HG03460 (cell line): ENCODE data around the gene CNBD2.
"Not testable (repeated sequence)": the region's sequence is repeated elsewhere in the genome, so short reads cannot be mapped to it uniquely, and the experiment has no call there.

Experiments used
- ATAC-seq: cut with Tn5 transposase; IDR thresholded peaks from one replicate; pipeline ENCODE4 v1.9.1; 2021; ENCODE audit not compliant: unreplicated experiment

The CNBD2 gene

DNA sequence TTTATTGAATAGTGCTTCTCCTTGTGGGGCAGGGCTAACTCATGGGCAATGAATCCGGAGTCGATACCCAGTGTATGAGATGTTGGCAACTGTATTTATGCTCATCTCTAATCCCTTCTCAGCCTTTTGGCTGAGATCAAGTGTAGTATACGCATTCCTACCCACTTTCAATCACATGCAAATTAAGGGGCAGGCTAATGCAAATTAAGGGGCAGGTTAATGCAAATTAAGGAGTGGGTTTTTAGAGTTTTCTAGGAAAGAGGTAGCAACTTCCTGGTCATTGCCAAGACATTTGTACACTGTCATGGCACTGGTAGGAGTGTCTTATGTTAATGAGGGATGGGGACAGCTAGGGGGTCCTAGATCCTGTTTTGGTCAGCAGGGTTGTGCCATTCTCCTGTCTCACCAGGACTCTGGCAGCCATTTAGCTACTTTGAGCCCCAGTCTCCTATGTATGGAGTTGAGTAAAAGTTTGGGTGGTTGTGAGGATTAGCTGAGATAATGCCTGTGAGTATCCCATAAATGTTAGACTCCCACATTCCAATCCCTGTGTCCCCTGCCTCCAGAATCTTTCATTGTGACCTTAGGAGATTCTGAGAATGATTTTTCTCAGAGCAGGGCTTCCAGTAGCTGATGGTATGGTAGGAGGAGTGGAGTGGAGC lies at the start of gene CNBD2:
TSS of gene CNBD2 (plus strand) at position 612 of the 662 bp plus-strand sequence. CDS start 173 bp downstream, outside the sequence.
- no peak for ATAC-seq

DNA sequence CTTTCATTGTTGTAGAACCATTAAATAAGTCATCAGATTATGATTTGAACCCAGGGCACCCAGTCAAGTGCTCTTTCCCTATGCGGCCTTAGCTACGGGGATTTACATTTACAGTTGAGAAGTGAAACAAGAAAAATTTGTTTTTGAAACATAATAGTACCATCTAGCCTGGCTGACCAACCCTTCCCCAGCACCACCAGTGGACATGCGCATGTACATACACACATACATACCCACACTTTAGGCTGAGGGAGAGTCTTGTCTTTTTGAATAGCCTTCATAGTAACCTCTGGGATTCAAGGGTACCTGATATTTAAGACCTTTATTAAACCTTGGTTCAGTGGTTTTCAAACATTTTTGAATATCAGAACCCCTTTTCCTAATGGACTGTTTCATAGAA lies 47.9 kb upstream of the CNBD2 start:
- no peak for ATAC-seq

DNA sequence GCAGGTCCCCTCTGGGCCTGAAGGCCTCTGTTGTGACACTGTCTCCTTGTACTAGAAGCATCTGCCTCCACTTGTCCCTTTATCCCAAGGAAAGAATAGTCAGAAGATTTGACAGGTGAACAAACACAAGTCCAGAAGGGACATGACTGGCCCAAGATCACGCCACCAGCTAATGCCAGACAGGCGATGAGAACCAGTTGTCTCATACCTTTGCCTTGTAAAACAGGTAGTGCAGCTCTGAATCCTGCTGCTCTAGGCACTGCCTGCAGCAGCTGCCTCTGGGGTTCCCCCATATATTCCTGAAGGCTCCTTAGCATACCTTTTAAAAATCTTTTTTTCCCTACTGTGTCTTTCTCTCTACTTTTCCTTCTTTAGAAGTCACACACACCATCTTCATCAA lies 39.1 kb upstream of the CNBD2 start:
- no peak for ATAC-seq

DNA sequence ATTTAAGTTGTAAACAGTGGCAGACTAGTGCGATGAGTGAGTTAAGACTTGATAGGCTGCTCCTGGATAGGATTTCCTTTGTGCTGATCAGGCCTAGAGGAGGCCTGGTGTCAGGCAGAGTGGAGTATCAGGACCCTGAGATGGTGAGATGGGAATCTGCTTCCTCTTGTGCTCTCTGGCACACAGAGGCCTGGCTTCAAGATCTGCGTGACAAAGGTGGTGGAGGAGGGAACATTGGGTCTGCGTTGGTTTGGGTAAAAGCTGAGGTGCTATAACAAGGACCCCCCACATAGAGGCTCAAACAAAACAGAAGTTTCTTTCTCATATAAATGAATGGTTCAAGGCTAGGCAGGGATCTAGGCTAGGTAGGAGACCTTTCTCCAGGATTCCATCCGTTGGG lies 34.3 kb upstream of the CNBD2 start:
- no peak for ATAC-seq

DNA sequence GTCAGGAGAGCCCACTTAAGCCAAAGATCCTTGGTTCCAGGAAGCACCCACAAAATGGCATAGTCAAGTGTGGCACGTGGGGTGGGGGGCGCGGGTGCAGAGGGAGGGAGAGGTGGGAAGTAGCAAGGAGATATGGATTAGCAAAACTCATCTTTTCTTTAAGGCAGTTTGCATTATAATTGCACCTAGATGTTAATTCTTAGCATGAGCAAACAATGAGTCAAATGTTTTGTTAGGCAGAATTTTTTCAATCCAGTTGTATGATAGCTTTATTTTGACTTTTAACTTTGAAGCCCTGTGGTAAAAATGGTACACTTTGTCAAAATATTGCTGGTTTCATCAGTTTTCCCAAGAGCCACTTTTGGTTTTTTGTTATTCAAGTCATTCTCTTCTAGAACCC lies 29.1 kb upstream of the CNBD2 start:
- no peak for ATAC-seq

DNA sequence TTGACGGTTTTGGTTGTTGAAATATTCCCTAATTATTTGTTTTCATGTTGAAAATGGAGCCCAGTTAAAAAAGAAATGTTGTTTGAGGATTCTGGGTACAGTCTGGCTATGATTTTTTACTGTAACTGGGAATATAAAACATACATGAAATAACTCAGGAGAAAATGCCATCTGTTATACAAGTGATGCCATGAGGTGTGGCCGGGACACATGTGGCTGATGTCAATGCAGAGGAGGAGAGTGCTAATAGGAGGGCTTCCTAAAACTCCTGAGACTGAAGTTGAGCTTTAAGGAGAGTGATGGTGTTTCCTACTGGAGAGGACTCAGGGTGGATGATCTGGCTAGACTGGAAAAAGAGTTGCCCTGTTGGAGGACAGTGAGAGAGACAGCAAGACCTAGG lies 26.8 kb upstream of the CNBD2 start:
- no peak for ATAC-seq

DNA sequence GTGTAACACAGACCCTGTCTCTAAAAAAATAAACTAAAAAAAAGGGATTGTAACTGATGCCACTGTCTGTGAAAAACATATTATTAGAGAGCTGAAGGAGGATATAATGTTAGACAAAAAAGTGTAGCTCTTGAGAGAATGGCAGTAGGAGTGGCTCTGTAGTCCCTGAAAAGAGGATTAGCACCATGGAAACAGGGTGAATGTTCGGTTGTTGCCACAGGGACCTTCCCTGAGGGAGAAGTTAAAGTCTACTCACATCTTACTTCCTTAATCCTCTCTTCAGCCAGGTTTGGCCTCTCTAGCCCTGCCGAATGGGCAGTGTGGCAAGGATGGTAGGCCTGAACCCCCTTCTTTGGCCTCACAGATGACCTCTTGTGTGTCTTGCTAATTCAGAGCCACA lies 26.1 kb upstream of the CNBD2 start:
- ATAC-seq, result no peak

DNA sequence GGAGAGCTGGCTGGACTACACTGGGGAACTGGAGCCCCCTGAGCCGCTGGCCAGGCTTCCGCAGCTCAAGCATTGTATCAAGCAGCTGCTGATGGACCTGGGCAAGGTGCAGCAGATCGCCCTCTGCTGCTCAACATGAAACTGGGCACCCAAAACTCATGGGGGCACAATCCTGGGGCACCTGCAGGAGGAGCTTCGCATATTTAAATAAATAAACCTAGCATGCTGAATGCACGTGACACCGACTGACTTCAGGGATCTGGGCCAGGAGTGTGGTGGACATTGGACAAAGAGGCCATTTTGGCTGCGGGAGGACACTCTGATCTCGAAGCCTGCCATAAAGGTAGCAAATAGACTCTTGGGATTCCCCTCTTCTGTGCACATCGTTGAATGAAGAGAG lies 20.9 kb upstream of the CNBD2 start:
- ATAC-seq, result no peak

DNA sequence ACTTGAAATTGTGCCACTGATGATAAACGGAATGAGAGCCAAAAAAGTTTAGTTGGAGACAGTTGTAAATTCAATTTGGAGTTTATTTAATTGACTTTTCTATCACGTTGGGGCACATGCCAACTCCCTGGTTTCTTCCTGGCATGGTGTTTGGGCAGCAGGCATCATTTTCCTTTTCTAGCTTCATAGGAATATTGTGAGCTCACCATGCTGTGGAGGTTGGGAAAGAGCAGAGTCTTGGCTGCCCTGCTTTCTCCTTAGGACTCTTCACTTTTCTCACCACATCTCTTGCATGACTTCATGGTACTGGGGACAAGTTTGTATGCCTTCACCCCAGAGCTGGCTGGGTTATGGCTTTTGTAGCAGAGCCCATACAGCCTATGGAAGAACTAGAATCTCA lies 20.5 kb upstream of the CNBD2 start:
- ATAC-seq, result no peak

DNA sequence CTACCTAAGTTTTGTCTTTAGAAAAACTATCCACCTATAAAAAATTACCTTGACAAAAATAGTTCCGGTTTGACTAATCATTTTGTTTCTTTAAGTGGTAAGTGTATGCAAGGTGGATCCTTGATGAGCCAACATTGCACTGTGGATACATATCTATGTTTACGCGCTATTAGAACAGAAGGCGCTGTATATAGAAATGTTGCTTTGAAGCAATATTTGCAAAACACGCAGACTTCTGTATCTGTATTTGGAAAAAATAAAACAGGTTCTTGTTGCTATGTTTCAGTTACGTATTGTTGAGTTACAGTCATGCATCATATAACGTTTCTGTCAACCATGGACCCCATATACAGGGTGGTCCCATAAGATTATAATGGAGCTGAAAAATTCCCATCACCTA lies 18.3 kb upstream of the CNBD2 start:
- no peak for ATAC-seq

DNA sequence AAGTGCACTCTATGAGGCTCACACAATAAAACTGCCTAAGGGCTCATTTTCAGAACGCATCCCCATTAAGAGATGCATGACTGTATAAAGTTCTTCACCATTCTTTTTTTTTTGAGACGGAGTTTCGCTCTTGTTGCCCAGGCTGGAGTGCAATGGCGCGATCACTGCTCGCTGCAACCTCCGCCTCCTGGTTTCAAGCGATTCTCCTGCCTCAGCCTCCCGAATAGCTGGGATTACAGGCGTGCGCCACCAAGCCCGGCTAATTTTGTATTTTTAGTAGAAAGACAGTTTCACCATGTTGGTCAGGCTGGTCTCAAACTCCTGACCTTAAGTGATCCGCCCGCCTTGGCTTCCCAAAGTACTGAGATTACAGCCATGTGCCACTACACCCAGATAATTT lies 16.3 kb upstream of the CNBD2 start:
- ATAC-seq, result not testable (repeated sequence)

DNA sequence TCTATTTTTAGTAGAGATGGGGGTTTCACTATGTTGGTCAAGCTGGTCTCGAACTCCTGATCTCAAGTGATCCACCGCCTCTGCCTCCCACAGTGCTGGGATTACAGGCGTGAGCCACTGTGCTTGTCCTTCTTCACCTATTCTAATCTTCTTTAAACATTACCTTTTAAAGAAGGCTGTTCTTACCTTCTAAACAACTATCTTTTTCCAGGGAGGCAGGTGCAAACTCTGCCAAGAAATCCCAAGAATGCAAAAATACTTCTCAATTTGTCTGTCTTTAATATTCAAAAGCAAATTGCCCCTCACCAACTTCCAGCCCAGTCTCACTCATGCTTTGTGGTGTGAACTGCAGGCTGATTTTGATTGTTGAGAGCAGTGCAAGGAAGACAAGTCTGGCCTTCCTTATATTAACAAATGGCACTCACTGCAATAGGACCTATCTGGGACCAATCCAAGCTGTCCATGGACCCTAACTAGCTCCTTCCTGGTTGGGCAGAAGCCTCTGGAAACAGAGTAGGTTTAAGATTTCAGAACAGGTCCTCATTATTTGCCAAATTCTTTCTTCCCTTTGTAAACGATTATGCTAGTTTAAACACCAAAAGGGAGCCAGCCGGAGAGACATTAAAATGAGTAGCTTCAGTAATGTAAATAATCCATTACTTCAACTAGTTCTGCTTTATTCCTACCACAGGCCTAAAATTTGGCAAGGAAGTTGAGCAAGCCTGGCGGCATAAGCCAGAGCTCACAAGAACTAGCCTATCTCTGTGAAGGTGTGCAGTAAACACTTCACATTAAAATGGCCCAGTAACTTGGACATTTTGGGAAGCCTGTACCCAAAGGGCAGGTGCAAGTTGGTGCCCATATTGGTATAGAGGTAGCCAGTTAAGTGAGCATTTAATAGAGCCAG lies 15.7 kb upstream of the CNBD2 start:
- ATAC-seq, result no peak

DNA sequence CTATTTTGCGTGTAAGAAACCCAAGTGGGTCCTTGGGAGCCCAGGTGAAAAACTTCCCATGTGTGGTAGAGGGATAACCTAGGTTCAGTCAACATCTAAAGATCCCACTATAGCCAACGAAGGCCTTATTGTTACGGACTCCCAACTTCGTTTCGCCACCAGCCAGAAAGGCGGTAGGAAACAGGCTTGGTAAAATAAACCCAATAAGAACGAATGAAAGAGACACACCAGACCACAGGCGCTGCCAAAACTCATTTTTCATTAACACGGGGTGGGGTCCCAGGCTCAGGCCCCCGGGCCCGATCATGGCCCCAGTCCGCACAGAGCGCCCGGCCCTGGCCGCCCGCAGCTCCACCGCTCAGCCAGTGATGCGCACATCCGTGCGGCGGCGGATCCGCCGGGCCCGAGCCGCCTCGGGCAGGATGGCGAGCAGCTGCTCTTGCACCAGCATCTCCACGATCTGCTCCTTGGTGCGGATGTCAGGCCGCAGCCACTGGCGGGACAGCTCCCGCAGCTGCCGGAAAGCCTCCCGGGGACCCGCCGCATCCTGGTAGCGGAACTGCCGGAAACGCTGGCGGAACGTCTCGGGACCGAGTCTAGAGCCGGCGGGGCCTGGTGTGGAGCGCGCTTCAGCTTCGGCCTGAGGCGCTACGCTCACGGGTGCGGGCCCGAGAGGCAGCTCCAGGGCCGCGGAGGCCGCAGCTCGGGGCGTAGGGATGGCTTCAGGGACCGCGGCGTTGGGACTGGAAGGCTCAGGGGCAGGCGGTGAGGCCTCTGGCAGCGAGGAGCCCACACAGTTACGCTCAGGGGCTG lies 14.8 kb upstream of the CNBD2 start:
- peak; percentile 20 for ATAC-seq

DNA sequence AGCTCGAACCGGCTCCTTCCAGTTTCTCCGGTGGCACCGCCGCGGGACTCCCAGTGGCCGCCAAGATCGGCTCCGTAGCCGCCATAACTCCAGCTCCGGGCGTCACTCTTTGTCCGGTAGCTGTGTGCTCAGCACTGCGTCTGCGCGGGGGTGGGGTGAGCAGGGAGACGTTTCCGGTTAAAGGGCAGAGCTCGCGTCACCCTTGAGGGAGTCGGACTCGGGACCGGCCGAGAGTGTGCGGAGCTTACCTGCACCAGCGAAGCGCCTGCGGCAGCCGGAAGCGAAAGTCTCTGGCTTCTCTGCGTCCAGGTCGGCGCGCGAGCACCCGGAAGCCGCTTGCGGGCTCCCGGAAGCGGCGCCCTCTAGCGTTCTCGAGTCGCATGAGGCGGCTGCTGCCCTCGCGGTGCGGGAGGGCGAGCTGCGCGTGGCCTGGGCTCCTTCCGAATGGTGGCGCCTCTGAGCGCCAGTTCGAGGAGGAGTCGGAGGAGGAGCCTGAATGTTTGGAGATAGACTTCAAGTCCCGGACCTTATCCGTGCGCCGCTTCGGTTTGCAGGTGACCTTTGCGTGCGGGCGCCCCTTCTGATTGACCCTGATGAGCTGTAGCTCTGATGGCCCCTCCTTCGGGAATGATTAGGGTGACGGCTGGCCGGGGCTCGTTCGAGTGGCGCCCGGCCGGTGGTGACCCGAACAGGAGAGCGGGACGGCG lies 14.0 kb upstream of the CNBD2 start, which contains the start of gene SCAND1:
TSS of gene SCAND1 (minus strand) at position 303 of the 707 bp plus-strand sequence. CDS start at position 85, 218 bp downstream.
- peak; percentile 79 for ATAC-seq

DNA sequence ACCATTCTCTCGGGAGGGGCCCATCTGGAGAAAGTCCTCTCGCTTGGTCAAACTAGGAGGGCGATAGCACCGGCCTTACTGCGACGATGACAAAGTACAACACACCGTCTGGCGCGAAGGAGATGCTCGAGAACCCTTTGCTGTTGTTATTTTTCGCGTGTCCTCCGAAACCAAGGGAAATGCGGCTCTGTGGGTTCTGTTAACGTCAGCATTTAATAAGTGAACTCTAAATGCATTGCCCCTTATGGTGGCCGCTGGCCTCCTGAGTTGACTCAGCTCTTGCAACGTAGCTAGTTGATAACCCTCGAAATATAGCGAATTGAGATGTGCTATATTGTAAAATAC lies 13.5 kb upstream of the CNBD2 start:
- ATAC-seq, result peak; percentile 9

DNA sequence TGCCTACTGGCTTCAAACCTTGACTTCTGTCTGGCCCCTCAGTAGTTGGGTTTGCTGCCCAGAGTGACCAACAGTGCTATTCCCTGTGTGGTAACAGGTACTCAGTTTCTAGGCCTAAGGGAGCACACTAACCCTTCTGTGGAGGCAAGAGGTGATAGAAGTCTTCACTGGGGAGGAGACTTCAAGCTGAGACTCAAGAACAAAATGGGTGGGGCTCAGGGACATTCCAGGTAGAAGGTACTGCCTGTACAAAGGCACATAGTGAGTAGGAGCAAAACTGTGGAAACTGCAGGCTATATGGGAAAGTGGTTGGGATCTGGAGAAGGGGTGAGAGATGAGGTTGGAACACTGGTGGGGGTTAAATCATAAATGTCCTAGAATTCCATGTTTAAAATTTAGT lies 11.8 kb upstream of the CNBD2 start:
- ATAC-seq, result no peak

DNA sequence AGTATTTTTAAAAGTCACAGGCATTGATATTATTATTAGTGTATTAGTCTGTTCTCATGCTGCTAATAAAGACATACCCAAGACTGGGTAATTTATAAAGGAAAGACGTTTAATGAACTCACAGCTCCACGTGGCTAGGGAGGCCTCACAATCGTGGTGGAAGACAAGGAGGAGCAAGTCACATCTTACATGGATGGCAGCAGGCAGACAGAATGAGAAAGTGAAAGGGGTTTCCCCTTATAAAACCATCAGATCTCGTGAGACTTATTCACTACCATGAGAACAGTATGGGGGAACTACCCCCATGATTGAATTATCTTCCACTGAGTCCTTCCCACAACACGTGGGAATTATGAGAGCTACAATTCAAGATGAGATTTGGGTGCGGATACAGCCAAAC lies 9.1 kb upstream of the CNBD2 start:
- ATAC-seq, result not testable (repeated sequence)

DNA sequence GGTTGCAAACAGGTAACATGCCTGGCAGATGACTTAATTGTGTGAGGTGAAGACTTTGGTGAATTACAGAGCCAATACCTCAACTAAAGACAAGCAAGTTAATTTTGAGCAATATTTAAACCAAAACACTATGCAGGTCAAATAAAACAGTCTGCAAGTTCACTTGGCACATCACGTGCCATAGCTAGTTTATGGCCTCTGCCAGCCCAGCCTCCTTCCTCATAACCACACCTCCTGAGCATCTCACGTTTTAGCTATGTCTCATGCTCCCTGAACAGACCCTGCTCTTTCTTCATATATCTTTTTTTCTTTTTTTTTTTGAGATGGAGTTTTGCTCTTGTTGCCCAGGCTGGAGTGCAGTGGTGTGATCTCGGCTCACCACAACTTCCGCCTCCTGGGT lies 4.5 kb upstream of the CNBD2 start:
- ATAC-seq, result no peak

DNA sequence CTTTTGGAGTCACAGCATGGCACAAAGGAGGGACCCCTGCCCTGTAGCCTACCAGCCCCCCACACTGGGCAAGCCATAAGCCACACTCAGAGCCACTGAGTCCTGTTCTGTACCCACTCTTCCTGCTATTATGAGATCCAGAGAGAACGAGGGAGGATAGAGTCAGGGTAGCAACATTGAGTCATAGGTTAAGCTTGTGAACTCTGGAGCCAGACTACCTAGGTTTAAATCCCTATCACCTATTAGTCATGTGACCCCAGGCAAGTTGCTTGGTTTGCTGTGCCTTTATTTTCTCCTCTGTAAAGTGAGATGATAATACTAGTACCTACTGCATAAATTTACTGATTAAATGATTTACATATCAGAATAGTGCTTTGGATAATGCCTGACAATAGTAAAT lies 540 bp downstream of the CNBD2 start:
- ATAC-seq, result no peak

DNA sequence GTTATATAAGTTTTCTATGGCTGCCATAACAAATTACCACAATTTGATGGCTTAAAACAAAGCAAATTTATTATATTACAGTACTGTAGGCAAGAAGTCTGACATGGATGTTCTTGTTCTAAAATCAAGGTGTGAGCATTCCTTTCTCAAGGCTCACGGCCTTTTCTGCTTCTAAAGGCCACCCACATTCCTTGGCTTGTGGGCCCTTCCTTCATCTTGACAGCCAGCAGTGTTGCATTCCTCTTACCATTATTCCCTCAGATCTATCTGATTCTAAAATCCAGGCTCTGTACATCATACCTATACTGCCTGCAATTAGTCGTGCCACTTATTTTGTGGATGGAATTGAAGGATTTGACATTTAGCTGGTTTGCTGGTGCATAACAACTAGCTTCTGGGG lies 3.6 kb downstream of the CNBD2 start:
- no peak for ATAC-seq

DNA sequence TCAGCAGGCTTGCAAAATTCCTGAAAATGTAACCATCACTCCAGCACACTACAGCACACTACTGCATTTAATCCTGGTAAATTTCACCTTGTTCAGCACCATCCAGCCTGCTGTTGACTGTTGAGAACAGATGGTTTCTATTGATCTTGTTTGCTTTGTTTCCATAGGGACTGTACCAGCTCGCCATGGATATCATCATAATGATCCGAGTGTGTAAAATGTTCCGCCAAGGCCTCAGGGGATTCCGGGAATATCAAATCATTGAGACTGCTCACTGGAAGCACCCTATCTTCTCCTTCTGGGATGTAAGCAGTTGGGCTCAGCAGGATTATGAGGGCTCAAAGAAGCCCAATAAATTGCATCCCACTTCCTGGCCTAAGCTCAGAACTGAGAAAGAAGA lies 4.1 kb downstream of the CNBD2 start:
- ATAC-seq, result no peak
